ENCODE results near the gene GRN.
"Not testable (repeated sequence)": the region's sequence is repeated elsewhere in the genome, so short reads cannot be mapped to it uniquely, and the experiment has no call there.

The GRN gene

DNA sequence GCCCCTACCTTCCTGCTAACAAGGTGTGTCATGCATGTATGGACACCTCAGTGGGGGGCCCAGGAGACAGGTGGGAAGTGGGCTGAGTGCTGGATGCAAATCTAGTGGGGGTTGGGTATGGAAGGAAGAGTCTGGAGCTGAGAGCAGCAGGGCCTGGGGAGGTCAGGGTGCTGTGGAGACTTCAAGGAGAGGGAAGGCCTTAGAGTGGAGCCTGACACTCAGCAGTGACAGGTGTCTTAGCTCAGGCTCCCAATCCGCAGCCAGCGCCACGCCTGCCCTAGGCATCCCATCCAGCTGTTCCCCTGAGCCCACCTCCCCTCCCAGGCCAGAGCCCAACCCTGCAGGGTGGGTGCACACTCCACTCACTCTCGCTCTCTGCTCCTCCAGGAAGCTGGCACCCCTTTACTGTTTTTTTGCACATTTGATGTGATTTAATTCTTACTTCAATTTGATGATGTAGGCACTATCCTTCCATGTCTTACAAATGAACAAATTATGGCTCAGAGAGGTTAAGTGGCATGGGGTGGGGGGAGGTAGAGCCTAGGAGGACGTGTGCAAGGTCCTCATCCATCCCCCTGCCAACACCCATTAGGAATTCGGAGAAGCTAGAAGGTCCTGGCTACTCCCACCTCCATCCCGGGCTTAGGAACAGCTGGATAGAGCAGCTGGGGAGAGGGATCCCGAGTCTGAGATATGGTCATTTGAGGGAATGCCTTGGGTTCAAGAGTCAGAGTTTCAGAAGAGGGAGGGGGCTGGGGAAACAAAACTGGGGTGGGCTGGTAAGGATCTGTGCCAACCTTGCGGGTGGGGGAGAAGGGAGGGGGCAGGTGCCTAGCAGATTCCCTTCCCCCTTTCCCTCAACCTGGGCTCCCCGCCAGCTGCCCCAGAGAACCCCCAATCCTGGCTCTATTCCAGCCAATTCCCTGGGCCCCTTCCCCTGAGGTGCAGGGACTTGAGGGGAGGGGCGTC lies 16.5 kb downstream of the GRN start:
- no peak for DNase-seq (ENCODE audit: low read depth)

- no peak for DNase-seq (ENCODE audit: low read depth)
Measured at GRCh38 chr17:44362459-44362948, 17.4 kb downstream of the GRN start.

DNA sequence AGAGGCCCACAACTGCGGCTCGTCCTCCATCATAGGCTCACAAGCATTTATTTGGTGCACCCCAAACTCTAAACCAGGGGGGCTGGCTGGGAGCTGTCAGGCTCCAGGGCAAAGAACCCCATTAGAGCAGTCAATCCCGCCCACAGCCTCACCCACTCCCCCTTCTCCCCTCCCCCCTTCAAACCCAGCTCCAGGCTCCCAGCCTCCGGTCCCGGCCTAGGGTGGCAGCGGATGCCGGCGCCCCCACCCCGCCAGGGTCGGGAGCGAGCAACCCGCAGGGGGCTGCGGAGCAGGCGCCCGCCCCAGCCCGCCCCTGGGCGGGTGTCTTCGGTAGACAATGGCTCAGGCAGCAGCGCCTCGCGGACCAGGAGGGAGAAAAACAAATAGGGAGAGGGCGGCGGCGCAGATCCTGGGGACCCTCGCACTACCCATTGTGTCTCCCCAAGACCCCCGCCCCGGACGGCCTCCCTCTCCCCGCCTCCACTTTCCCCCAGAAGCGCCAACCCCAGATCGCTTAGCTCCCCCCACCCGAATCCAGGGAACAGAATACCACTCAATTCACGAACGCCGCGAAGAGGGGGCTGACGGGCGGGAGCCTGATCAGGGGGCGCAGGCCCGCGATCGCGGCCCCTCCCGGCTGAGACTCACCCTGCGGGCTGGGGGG lies 18.0 kb downstream of the GRN start:
- DNase-seq (ENCODE audit: low read depth), result no peak

GRCh38 chr17:44363613-44364159 lies 18.6 kb downstream of the GRN start, which contains the start of gene FAM171A2:
TSS of gene FAM171A2 (minus strand) at chr17:44363853. CDS start at chr17:44363714, 139 bp downstream.
- DNase-seq (ENCODE audit: low read depth), result peak; percentile 44

DNA sequence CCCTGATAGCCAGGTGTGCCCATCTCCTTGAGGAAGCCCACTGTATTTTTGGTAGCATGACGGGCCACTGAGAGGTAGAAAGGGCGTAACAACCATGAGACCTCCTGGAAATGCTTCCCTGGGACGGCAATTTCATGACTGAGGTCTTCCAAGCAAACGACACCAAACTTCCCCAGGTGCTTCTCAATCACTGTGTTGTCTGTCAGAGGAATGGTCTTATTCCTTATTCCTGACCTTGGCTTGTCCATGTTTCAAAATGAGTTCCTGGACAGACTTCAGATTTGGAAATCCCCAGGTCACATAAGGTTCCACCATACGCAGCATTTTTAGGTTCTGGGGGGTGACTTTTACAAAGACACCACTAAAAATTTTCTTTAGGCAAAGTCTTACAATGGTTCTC lies 19.9 kb downstream of the GRN start:
- not testable (repeated sequence) for DNase-seq (ENCODE audit: low read depth)

DNA sequence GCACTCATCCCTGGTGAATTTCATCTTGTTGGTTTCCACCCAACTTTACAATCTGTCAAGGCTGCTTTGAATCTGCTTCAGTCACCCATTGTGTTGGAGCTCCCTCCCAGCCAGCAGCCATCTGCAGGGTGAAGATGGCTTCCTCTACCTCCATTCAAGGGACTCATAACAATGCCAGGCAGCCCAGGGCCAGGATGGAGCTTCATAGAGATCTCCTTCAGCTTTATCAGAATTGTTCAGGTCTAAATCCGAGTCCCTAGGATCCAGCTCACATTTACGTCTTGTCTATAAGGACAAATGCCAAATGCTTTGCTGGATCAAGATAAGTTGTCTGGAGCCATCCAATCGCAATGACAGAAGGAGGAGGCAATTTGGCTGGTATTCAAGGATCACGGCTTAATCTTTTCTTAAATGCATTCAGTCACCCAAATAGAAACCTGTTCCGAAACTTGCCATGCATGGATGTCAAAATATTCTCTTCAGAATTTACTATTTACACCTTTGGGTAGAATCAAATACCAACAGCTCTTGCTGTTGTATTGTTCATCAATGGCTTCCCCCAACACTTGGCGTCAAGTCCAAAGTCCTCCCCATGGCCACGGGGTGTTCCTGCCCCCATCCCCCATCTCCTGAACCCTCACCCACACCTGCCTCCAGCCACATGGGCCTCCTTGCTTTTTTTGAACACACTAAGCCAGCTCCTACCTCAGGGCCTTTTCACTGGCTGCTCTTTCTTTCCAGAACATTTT lies 22.3 kb downstream of the GRN start:
- DNase-seq (ENCODE audit: low read depth), result no peak

- not testable (repeated sequence) for DNase-seq (ENCODE audit: low read depth)
Measured at GRCh38 chr17:44368391-44369243, 23.5 kb downstream of the GRN start.

GRCh38 chr17:44369414-44370023 lies 24.4 kb downstream of the GRN start:
- not testable (repeated sequence) for DNase-seq (ENCODE audit: low read depth)

DNA sequence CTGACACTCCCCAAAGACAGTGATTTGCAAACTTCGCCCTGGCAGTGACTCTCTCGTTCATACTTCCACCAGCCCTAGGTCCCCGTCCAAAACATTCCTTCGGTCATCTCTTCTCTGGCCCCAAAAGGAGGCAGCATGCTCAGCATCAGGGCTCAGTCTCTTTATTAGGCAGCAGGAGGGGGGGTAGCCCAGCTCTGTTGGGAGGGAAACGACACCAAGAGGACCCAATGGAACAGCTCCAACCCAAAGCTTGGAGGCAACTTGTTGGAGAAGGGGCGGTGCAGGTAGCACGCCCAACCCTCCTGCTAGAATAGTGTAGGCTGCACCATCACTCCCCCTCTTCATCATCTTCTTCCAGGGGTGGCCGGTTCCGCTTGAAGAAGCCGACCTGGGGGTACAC lies 26.9 kb downstream of the GRN start:
- no peak for DNase-seq (ENCODE audit: low read depth)

DNA sequence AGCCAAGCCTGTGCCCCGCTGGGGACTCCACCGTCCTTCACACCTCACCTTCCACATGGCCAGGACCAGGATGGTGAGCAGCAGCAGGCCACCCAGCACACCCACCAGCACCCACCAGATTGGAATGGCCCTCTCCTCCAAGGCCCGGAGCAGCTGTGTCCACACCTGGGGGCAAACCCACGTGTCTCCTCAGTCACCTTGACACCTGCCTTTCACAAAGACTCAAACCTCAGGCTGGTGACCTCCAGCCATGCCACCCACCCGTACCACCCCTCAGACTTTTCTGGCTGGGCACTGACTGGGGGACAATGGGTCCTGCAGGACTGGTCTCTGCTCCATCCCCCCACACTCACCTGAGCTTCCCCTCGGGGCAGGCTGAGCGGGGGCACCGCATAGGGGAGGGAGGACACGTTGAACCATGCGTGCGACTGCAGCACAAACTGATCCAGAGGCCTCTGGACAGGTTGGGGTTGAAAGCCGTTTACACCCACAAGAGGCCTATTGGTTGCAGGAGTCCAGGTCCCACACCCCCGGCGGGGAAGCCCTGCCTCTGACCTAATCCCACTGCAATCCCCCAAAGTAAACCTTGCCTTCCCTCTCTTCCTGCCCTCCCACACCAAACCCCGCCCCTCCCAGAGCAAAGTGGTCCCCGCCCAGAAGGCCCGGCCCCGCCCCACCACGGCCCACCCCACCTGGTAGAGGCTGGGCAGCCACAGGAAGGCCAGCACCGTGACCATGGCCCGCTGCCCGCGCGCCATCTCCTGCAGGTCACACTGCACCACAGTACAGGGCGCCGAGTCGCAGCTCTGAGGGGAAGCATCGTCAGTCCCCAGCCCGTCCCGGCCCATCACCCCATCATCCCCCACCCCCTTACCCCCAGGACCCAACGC lies 29.4 kb downstream of the GRN start:
- no peak for DNase-seq (ENCODE audit: low read depth)

DNA sequence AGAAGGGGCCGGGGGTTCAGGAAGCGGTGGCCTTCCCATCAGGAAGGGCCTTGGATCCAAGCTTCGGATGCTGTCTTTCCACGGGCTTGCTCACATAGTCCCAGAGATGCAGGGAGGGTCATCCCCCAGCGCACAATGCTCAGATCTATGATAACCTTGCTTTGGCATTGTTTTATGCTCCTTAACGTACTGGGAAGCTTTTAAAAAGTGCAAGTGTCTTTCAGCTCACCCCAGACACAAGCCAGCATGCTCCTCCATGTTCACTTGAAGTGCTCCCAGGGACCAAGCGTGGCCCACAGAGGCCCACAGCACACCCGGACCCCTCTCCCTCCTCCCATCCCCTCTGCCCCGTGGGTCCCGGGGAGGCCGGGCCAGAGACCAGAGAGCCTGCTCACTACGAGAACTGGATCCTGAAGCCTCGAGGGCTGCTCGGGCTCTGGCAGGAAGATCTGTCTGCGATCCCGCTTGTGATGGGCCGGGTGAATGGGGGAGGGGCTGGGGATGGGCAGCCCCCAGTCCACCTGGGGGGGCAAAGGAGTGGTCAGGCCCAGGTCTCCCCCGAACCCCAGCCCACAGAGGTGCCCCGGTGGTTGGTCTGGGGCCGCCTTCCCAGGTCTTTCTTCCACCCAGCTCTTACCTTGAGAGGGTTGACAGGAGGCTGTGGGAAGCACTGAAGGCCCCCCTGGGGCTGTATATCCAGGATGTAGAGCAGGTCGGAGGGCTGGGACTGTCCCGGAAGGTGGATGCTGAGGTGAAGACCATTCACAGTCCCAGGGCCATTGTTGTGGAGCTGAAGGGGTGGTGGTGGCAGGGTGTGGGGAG lies 30.3 kb downstream of the GRN start:
- DNase-seq (ENCODE audit: low read depth), result no peak

DNA sequence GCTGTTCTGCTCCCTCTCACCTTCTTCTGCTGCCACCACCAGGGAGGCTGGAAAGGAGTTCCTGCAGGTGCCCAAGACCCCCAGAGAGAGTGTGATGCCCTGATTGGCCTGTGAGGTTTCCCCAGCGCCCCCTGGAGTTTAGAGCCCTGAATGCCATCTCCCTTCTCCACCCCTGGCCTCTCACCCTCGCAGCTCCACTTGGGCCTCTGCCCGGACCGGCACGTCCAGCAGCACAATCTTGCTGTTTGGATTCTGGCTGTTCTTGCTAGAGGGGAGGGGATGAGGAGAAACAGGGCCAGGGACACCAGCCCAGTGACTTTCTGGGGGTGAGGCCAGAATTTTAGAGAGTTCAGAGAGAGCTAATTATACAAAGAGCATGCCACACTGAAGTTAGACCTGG lies 31.0 kb downstream of the GRN start:
- no peak for DNase-seq (ENCODE audit: low read depth)

DNA sequence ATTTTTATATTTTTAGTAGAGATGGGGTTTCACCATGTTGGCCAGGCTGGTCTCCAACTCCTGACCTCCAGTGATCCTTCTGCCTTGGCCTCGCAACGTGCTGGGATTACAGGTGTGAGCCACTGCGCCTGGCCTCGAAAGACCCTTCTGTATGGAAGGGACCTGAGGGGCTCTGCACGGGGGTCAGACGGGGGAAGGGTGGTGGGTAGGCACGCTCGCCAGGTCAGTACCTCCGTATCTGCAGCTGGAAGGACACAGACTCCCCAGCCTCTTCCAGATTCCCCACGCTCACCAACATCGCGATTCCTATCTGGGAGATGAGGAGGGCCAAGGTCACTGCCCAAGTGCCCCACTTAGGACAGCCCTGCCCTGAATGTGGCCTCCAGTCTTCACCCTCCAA lies 31.7 kb downstream of the GRN start:
- DNase-seq (ENCODE audit: low read depth), result no peak

DNA sequence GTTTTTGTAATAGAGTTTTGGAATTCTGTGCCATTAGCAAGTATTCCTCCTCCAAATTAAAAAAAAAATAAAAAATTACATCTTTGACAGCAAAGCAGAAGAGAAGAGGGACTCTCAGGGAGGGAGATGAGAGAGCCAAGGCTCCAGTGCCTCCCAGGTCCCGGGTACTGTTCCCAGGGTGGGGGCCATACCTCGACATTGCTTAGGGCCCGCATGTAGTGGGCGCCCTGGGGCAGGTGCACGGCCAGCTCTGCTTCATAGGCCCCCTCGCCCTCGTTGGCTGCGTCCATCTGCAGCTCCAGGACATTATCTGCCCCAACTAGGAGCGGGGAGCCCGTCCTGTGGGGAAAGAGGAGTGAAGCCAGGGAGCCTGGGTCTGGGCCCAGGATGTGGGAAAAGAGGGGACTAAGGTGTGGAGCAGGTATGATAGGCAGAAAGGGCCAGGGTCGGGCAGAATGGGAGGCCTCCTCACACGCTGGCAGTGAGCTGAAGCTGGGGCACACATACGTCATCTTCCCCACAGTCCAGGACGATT lies 33.1 kb downstream of the GRN start:
- DNase-seq (ENCODE audit: low read depth), result no peak

DNA sequence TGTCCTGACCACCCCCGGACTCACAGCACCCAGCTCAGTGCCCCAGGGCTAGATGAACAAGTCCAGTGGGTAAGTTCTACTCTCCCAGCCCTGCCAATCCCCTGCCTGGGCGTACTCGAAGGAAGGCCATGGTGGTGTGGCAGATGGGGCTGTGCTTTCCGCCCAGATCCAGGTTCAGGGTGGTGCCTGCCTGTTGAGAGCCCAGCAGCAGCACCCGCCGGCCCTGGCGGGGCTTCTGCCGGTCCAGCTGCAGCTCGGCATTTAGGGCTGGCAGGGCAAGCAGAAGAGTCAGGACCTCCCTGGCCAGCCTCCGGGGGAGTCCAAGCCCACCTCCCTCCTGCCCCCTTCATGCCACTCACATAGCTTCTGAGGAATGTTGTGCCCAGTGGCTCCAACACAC lies 34.8 kb downstream of the GRN start:
- DNase-seq (ENCODE audit: low read depth), result no peak

DNA sequence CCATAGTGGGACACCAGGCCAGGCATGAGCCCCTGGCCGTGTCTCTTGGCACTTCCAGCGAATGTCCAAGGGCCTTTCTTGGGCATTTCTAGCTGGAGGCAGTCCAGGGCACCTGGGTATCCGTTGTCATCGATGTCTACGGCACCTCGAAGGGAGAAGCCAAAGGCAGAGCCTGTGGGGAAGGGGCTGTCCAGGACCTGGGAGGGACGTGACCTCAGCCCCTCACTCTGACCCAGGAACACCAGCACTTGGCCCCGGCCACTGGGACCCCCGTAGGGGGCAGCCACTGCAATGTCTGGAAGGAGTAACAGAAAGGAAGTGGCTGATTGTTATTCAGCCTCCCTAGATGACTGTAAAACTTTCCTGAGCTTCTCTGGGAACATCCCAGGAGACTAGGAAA lies 35.7 kb downstream of the GRN start:
- DNase-seq (ENCODE audit: low read depth), result no peak

DNA sequence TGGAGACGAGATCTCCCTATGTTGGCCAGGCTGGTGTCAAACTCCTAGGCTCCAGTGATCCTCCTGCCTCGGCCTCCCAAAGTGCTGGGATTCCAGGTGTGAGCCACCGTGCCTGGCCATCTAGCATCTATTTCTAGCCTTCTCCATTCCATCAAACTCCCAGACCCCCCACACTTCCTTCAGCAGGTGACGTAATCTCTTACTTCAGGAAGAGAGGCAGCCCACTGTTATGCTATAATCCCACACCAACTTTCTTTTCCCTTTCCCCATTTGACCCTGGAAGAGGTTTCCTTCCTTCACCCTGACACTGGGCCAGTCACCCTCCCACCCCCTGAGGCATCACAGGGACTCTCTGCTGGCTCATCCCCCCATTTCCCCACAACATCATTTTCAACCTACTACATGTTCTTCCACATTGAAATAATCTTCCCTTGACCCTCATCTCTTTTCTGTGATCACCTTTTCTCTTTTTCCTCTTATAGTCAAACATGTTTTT lies 36.8 kb downstream of the GRN start:
- no peak for DNase-seq (ENCODE audit: low read depth)

- no peak for DNase-seq (ENCODE audit: low read depth)
Measured at GRCh38 chr17:44382917-44383316, 37.8 kb downstream of the GRN start.

Measured in activated T-cell treated with anti-CD3 and anti-CD28 coated beads for 24 hours (primary cell).